Skeletal muscle cell (primary cell): ENCODE results near the gene TTLL5.

ENCODE experiments used
- DNase-seq: peaks from one replicate; pipeline ENCODE4 v3.0.0-alpha.2; 2010; ENCODE audit warnings: low read depth
- H3K4me3 ChIP-seq: 2 replicates; pipeline ENCODE4 v1.5.1; 2011; ENCODE audit warnings: low read depth, mild to moderate bottlenecking, control low read depth, low read length, moderate library complexity

TTLL5 gene

GRCh38 chr14:75648066-75648838, 12.8 kb upstream of the TTLL5 start:
- DNase-seq: peak; percentile 99
- no peak overlapping the region for H3K4me3 ChIP-seq

GRCh38 chr14:75649337-75649736, 11.7 kb upstream of the TTLL5 start:
- no peak for DNase-seq
- no peak overlapping the region for H3K4me3 ChIP-seq

DNA sequence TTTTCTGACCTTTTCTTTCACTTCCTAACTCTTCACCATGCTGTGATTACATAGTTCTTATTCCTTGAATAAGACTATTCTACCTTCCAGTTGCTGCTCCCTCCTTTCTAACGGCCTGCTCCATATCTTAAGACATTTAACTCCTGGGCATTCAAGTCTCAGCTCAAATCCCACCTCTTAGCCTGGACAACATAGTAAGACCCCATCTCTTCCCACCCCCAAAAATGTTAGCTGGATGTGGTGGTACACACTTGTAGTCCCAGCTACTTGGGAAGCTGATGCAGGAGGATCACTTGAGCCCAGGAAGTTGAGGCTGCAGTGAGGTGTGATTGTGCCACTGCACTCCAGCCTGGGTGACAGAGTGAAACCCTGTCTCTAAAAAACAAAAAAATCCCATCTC, 11.3 kb upstream of the TTLL5 start:
- no peak for DNase-seq
- no peak overlapping the region for H3K4me3 ChIP-seq

GRCh38 chr14:75650253-75651058, 10.6 kb upstream of the TTLL5 start:
- no peak for DNase-seq
- no peak overlapping the region for H3K4me3 ChIP-seq

DNA sequence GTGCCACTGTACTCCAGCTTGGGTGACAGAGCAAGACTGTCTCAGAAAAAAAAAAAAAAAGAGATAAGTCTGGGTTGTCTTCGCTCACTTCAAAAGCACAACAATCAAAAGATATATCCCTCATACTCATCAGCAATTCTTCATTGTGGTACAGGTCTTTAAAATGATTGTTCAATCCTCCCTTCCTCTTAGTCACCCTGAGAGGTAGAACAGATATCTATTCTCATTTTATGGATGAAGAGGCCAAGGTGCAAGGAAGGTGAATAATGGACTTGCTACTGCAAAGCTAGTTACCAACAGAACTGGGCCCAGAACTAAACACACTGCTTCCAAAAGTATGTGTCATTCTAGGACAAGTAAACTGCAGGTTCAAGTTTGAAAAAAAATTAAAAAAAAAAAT, 7.5 kb upstream of the TTLL5 start:
- no peak for DNase-seq
- H3K4me3 ChIP-seq: no peak overlapping the region

- DNase-seq: no peak
- H3K4me3 ChIP-seq: no peak overlapping the region
Measured at GRCh38 chr14:75654127-75654732, 6.8 kb upstream of the TTLL5 start.

DNA sequence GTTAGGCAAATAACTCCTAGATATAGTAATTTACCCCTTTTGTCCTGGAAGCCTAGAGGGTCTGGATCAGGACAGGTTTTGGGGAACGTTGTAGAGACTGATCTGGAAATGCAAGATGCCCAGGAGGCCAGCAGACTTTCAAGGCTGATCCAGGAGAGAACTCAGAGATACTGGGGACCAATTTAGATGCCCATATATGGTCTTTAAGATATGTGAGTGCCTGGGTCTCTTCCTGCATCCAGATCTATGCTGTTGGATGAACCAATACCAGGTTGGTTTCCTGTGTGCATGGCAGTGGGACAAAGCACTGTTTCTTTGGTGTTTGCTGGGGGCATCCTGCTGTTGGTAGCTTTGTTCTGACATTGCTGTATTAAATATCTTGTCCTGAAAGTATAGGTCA, 5.8 kb upstream of the TTLL5 start:
- H3K4me3 ChIP-seq: no peak overlapping the region
- DNase-seq: no peak

GRCh38 chr14:75657331-75657730, 3.7 kb upstream of the TTLL5 start:
- DNase-seq: no peak
- H3K4me3 ChIP-seq: no peak overlapping the region

- no peak overlapping the region for H3K4me3 ChIP-seq
- no peak for DNase-seq
Measured at GRCh38 chr14:75658957-75659356, 2.1 kb upstream of the TTLL5 start.

DNA sequence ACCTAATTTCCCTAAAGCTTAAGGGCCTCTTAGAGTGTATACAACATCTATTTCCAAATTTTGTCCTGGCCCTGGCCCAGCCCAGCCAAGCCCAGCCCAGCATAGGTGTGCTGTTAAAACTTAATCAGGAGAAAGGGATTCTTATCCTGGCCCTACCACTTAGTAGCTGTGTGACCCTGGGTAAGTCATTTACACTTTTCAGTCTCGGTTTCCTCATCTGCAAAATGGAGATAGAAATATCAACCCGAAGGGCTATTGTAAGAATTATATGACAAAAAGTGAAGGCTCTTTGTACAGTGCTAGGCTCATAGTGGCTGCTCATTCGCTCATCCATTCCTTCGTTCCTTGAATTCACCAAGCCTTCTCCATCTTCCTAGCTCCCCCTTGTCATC, 812 bp upstream of the TTLL5 start:
- peak overlapping the region; percentile 94 for H3K4me3 ChIP-seq
- DNase-seq: no peak

GRCh38 chr14:75661499-75661814, 411 bp downstream of the TTLL5 start:
- H3K4me3 ChIP-seq: peak overlapping the region; percentile 94
- DNase-seq: no peak

DNA sequence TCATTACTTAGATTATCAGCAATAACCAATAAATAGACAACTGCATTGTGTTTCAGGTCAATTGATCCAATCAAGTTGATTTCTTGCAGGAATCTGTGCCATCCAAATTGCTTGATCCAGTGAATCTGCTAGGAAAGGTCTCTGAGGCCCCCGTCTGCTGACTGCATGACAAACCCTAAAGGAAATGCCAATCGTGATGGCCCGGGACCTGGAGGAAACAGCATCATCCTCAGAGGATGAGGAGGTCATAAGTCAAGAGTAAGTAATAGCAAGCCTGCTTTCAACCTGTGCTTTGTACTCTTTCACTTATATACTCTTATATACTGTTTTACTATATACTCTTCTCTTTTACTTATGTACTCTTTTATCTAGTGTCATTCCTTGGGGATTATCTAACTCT, 1.9 kb downstream of the TTLL5 start:
- DNase-seq: no peak
- H3K4me3 ChIP-seq: no peak overlapping the region

DNA sequence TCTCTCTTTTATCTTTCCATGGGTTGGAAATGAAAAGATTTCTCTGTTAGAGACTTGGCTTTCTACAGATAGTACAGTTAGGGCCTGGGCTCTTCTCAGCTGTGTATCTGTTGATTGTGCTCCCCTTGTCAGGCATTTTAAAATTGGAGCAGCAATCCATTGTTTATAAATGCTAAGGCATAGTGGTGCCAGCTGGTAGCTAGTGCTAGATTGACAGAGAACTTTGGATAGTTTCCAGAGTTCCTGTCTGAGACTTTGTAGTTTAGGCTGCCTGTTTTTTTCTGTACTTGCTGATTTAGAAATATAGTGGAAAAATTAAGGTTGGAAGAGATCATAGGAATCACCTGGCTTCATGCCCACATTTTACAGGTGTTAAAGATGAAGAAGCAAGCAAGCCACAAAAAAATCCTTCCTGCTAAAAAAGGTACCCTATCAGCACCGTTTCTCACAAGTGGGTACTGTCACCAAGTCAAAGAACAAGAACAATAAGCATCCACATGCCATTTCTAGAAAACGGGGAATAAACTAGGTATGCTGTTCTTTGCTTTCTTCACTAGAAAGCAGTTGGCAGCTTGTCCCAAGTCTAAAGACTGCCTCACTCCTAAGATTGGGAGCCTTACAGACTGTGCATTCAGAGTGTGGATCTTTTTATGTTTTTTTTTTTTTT, 6.2 kb downstream of the TTLL5 start:
- DNase-seq: no peak
- no peak overlapping the region for H3K4me3 ChIP-seq

DNA sequence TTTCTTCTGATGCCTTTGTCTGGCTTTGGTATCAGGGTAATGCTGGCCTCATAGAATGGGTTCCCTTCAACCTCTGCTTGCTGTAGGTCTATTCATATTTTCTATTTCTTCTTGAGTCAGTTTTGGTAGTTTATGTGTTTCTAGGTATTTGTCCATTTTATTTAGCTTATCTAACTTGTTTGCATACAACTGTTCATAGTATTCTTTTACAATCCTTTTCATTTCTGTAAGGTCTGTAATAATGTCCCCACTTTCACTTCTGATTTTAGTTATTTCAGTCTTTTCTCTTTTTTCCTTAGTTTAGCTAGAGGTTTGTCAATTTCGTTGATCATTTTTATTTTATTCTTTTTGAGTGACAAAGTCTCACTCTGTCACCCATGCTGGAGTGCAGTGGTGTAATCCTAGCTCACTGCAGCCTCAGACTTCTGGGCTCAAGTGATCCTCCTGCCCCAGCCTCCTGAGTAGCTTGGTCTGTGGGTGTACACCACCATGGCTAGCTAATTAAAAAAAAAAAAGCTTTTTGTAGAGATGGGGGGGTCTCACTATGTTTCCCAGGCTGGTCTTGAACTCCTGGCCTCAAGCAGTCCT, 11.7 kb downstream of the TTLL5 start:
- DNase-seq: no peak
- no peak overlapping the region for H3K4me3 ChIP-seq

- no peak for DNase-seq
- no peak overlapping the region for H3K4me3 ChIP-seq
Measured at GRCh38 chr14:75673345-75674035, 12.4 kb downstream of the TTLL5 start.

DNA sequence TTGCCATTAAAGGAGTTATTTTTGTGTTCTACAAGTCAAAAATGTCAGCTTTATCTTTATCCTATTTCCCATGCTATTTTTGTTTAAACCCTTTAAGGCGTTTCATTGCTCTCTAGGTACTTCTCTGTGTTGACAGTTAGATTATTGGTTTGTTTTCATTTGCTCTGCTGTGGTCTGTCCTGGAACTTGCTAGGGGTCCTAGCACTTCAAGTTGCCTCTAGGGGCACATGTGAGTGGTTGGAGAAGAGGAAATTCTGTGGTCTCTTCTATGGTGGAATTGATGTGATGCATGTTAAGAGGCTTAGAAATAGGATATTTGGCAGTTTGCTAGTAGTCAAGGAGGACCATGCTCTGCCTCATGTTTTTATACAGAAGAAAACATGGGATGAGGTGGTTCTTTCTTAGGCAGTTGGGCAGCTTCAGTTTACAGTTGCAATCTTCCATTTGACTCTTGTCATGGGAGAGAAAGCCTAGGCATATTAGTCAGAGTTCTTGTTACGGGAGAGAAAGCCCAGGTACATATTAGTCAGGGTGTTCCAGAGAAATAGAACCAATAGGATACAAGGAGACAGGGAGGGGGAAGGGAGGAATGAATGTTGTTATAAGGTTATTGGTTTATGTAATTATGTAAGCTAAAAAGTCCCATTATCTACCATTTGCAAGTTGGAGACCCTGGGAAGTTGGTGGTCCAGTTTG, 14.4 kb downstream of the TTLL5 start:
- no peak for DNase-seq
- H3K4me3 ChIP-seq: no peak overlapping the region

DNA sequence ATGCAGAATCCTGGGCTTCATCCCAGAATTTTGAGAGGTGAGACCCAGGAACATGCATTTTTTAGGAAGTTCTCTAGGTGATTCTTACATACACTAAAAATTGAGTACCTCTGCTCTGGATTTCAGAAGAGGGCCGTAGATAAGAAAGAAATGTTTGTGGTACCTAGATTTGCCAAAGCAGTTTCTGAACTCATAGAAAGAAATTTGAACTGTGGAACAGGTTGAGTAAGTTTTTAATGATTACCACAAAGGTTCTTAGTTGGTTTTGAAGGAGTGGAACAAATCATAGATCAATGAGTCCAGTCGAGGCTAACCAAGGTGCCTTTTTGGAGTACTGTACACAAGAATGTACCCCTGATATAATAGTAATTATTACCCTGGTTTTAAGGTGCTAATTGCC, 24.9 kb downstream of the TTLL5 start:
- H3K4me3 ChIP-seq: no peak overlapping the region
- DNase-seq: no peak

GRCh38 chr14:75689012-75689411, 28.0 kb downstream of the TTLL5 start:
- no peak overlapping the region for H3K4me3 ChIP-seq
- DNase-seq: peak; percentile 56

DNA sequence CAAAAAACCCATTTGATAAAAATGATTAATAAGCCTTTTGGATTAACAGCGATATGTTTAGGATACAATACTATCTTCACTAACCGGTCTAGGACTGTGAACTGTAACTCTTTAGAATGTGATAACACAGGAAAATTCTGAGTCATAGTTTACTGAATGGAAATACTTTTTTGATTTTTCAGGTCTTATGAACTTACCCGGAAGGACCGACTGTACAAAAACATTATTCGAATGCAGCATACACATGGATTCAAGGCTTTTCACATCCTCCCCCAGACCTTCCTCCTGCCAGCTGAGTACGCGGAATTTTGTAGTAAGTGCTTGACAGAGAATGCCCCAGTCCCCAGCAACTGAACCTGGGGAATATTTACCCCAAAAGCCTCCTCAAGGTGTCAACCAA, 29.0 kb downstream of the TTLL5 start:
- DNase-seq: no peak
- no peak overlapping the region for H3K4me3 ChIP-seq
